ENCODE data around the gene FAM13A.

- TF ChIP-seq CTCF (IDR thresholded peaks at IDR 0.05) (no peak), POLR2A (IDR thresholded peaks at IDR 0.05) (no peak)
These were observed 188.5 kb downstream of the FAM13A start for GRCh38 chr4:88868510-88868909.

Measured in breast epithelium (tissue), 3 donors.